BLaER1 (cell line): ENCODE measurements around the gene CTNNBL1.
A peak's percentile ranks its signal among the peaks of the same experiment; 100 is the strongest.

Experiments used
- H3K27ac ChIP-seq: shearing (Covaris generic); formaldehyde crosslinking; 2 replicates; pipeline ENCODE4 v1.8.1; 2022
- H3K27me3 ChIP-seq: shearing (Covaris generic); formaldehyde crosslinking; 2 replicates; pipeline ENCODE4 v1.8.1; 2022
- H3K36me3 ChIP-seq: shearing (Covaris generic); formaldehyde crosslinking; 2 replicates; pipeline ENCODE4 v1.8.1; 2022
- H3K4me1 ChIP-seq: shearing (Covaris generic); formaldehyde crosslinking; 2 replicates; pipeline ENCODE4 v1.8.1; 2022
- H3K4me2 ChIP-seq: shearing (Covaris generic); formaldehyde crosslinking; 2 replicates; pipeline ENCODE4 v1.8.1; 2022
- H3K4me3 ChIP-seq: shearing (Covaris generic); formaldehyde crosslinking; 2 replicates; pipeline ENCODE4 v1.8.1; 2022
- H3K9ac ChIP-seq: shearing (Covaris generic); formaldehyde crosslinking; 2 replicates; pipeline ENCODE4 v1.8.1; 2022
- H3K9me3 ChIP-seq: shearing (Covaris generic); formaldehyde crosslinking; 2 replicates; pipeline ENCODE4 v1.8.1; 2022
- H4K20me1 ChIP-seq: shearing (Covaris generic); formaldehyde crosslinking; 2 replicates; pipeline ENCODE4 v1.8.1; 2022
- Cebpa-rat ChIP-seq: shearing (Covaris generic); IDR thresholded peaks from 2 replicates; pipeline ENCODE4 v1.8.1; 2022

CTNNBL1 gene

DNA sequence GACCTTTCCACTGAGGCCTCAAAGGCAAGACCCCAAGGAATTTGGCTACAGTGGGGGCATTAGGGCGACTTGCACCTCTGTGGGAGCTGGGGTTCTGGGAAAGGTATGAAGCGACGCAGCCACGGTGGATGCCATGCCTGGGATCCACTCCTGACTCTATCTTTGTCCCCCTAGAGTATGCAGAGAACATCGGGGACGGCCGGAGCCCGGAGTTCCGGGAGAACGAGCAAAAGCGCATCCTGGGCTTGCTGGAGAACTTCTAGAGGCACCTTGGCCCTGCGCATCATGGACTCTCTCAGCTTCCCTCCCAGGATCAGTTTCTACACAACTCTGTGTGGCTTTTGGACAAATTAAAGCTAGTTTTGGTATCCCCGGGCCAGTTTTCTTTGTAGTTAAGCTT, 177.9 kb downstream of the CTNNBL1 start:
- no peaks in the 10 kb centered on the region for H3K27me3 ChIP-seq
- no peaks in the 10 kb centered on the region for H3K9me3 ChIP-seq
- H3K4me3 ChIP-seq, result no peak overlapping the region
- no peak overlapping the region for H3K9ac ChIP-seq
- peaks cover 76% of the 10 kb centered on the region for H3K36me3 ChIP-seq
- no peak for TF ChIP-seq Cebpa-rat
- H4K20me1 ChIP-seq, result peaks cover 5% of the 10 kb centered on the region; the same call in 1 of the 2 replicates
- no peaks in the 10 kb centered on the region for H3K4me1 ChIP-seq
- no peak overlapping the region for H3K27ac ChIP-seq
- no peak overlapping the region for H3K4me2 ChIP-seq

DNA sequence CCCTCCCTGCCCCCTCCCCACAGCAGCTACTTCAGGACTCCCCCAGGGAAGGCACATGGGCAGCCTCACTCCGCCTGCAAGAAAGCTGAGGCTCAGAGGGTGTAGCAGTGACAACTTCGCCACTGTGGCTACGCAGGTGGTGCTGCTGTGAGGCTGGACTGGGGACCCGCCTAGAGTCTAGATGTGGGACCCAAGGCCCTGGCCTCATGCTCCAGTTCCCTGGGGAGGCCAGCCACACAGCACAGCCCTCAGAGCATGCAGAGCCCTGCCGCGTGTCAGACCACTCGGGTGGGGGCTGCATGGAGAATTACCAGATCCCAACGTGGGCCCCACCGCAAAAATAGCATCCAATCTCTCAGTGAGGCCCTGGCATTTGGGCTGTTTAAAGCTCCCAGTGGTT, 178.3 kb downstream of the CTNNBL1 start:
- Histone ChIP-seq H4K20me1 (peaks cover 5% of the 10 kb centered on the region; the same call in 1 of the 2 replicates), H3K4me2 (no peak overlapping the region), H3K9me3 (no peaks in the 10 kb centered on the region), H3K27me3 (no peaks in the 10 kb centered on the region), H3K4me3 (no peak overlapping the region), H3K36me3 (peaks cover 76% of the 10 kb centered on the region), H3K4me1 (no peaks in the 10 kb centered on the region), H3K27ac (no peak overlapping the region), H3K9ac (no peak overlapping the region)
- no peak for TF ChIP-seq Cebpa-rat

GRCh38 chr20:37873884-37874283, 180.1 kb downstream of the CTNNBL1 start:
- no peak overlapping the region for H3K4me3 ChIP-seq
- no peak for TF ChIP-seq Cebpa-rat
- H4K20me1 ChIP-seq, result peaks cover 5% of the 10 kb centered on the region; the same call in 1 of the 2 replicates
- H3K27ac ChIP-seq, result no peak overlapping the region
- peaks cover 8% of the 10 kb centered on the region for H3K4me1 ChIP-seq
- H3K9ac ChIP-seq, result no peak overlapping the region
- H3K36me3 ChIP-seq, result peaks cover 60% of the 10 kb centered on the region
- H3K9me3 ChIP-seq, result no peaks in the 10 kb centered on the region
- no peaks in the 10 kb centered on the region for H3K27me3 ChIP-seq
- no peak overlapping the region for H3K4me2 ChIP-seq

DNA sequence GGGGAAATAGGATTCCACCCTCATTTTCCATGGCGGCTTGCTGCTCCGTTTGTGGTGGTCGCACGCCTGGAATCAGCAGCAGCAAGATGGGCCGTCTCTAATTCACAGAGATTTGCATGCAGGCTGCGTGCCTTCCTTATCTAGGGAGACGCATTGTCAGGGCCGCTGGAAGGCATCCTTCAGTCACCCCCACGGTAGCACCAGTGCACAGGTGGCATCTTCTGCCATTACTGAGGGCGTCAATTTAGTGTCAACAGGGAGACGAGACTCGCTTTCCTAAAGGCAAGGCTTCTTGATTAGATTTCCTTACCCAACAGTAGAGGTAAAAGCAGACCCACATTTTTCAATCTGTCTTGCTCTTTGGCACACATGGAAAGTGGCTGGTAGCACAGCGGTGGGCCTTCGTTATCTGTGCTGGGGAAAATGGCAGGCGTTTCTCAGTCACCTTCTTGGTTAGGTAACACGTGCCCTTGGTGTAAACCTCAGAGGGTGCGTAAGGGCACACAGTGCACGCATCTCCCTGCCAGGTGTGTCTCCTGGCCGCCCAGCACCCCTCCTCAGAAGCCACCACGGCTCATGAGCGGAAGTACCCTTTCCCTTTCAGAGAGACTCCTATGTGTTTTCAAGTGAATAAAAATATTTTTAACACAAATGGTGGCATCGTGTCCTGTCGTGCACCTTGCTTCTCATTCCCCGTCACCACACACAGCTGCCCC, 181.8 kb downstream of the CTNNBL1 start:
- H3K4me3 ChIP-seq, result no peak overlapping the region
- H3K36me3 ChIP-seq, result peaks cover 45% of the 10 kb centered on the region
- no peaks in the 10 kb centered on the region for H3K9me3 ChIP-seq
- H4K20me1 ChIP-seq, result peaks cover 5% of the 10 kb centered on the region; the same call in 1 of the 2 replicates
- TF ChIP-seq Cebpa-rat, result no peak
- H3K27ac ChIP-seq, result no peak overlapping the region
- no peak overlapping the region for H3K4me2 ChIP-seq
- H3K27me3 ChIP-seq, result no peaks in the 10 kb centered on the region
- peaks cover 9% of the 10 kb centered on the region for H3K4me1 ChIP-seq
- H3K9ac ChIP-seq, result no peak overlapping the region

GRCh38 chr20:37876863-37877262, 183.0 kb downstream of the CTNNBL1 start:
- Histone ChIP-seq H4K20me1 (peaks cover 5% of the 10 kb centered on the region; the same call in 1 of the 2 replicates), H3K27me3 (no peaks in the 10 kb centered on the region), H3K27ac (no peak overlapping the region), H3K9me3 (no peaks in the 10 kb centered on the region), H3K4me1 (peaks cover 14% of the 10 kb centered on the region), H3K36me3 (peaks cover 33% of the 10 kb centered on the region), H3K9ac (no peak overlapping the region), H3K4me3 (no peak overlapping the region), H3K4me2 (no peak overlapping the region)
- TF ChIP-seq Cebpa-rat, result no peak

GRCh38 chr20:37877832-37878772, 184.3 kb downstream of the CTNNBL1 start:
- Histone ChIP-seq H3K4me2 (peak overlapping the region; percentile 28), H3K27ac (no peak overlapping the region), H3K4me3 (no peak overlapping the region), H3K9ac (no peak overlapping the region), H4K20me1 (peaks cover 5% of the 10 kb centered on the region; the same call in 1 of the 2 replicates), H3K27me3 (no peaks in the 10 kb centered on the region), H3K36me3 (peaks cover 21% of the 10 kb centered on the region), H3K9me3 (no peaks in the 10 kb centered on the region), H3K4me1 (peaks cover 14% of the 10 kb centered on the region)
- no peak for TF ChIP-seq Cebpa-rat

DNA sequence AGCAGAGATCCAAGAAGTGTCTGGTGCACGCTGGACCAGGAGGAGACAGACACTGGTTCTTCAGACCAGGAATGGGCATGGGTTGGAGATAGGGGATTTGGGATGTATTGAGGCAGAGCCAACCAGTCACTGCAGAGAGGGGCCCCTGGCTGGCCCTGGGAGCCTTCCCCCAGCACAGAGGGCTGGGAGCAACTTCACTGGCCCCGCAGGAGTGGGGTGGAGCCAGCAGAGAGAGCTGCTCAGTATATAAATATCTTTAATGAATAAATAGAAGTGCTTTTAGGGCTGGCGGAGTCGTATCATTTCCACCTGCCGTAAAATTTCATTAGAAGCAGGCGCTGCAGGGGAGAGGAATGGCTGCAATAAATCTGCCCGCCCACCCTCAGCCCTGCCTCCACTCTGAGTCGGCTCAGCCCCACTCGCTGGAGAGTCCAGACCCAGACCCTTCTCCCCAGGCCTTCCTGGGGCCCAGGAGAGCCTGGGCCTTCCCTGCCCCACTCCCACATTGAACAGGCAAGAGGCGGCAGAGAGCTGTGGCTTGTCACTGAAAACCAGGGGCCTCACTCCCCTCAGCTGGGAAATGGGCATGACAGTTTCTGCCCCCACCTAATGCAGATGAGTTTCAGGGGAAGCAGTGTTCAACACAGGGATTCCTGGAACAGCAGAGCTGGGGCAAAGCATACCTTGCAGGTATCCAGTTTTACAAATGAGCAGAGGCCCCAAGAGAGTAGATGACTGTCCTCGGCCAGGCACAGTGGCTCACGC, 185.2 kb downstream of the CTNNBL1 start:
- H3K4me2 ChIP-seq, result no peak overlapping the region

DNA sequence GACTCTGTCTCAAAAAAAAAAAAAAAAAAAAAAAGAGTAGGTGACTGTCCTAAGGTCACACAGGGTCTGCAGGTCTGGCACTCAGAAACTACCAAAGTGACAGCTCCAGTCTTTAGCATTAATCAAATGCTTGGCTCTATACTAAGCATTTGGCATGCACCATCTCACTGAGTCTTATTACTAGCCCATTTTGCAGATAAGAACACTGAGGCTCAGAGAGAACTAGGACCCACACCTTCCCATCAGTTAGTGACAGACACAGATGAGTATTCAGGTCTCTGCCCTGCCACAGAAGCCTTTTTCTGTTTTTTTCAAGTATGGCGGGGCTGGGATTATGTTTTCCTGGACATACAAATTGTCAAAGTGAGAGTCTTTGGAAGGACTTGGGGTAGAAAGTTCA, 186.0 kb downstream of the CTNNBL1 start:
- H3K27ac ChIP-seq, result no peak overlapping the region
- no peak for TF ChIP-seq Cebpa-rat
- H3K36me3 ChIP-seq, result peaks cover 3% of the 10 kb centered on the region
- peaks cover 3% of the 10 kb centered on the region; the same call in 1 of the 2 replicates for H4K20me1 ChIP-seq
- no peaks in the 10 kb centered on the region for H3K27me3 ChIP-seq
- no peak overlapping the region for H3K4me3 ChIP-seq
- H3K9me3 ChIP-seq, result no peaks in the 10 kb centered on the region
- no peak overlapping the region for H3K9ac ChIP-seq
- no peak overlapping the region for H3K4me2 ChIP-seq
- H3K4me1 ChIP-seq, result peaks cover 14% of the 10 kb centered on the region

More for the DNA sequence above, 185.2 kb downstream of the CTNNBL1 start:
- Histone ChIP-seq H3K9ac (no peak overlapping the region), H4K20me1 (peaks cover 5% of the 10 kb centered on the region; the same call in 1 of the 2 replicates), H3K27ac (no peak overlapping the region), H3K9me3 (no peaks in the 10 kb centered on the region), H3K36me3 (peaks cover 11% of the 10 kb centered on the region), H3K4me3 (no peak overlapping the region), H3K4me1 (peaks cover 14% of the 10 kb centered on the region), H3K27me3 (no peaks in the 10 kb centered on the region)
- no peak for TF ChIP-seq Cebpa-rat

DNA sequence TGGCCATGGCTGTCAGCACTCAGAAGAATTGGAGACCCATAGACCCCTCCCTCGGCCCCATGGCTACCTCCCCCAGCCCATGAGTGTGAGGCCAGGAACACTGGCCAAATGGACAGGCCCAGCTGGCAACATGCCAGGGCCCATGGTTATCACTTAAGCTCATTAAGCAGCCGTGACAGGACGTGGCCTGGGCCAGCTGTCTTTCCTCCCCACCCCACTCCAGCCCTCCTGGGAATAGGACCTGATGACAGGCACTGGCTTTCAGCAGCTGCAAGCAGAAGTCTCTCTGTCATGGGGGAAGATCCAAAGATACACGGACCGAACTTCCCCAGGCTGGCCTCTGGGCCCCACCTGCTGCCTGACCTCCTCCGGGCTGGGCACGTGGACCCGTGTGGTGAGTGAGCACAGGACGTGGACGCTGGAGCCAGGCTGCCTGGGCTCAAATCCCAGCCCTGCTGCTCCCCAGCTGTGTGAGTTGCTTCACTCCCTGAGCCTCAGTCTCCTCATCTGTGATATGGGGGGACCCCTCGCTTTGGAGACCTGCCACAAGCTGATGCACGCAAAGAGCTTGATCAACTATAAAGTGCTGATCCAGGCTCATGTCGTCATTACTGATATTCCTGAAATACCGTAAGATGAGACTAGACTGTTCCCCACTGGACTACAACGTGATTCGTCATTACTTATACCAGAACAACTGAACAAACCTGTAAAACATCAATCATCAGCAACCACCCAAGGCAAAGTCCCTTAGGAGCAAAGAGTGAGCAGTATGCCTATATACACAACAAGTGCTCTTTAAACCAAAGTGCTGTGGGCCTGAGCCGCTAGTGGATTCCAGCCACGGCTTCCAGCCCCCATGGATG, 187.1 kb downstream of the CTNNBL1 start:
- TF ChIP-seq Cebpa-rat, result no peak
- Histone ChIP-seq H3K9me3 (no peaks in the 10 kb centered on the region), H3K4me2 (no peak overlapping the region), H3K4me1 (peaks cover 14% of the 10 kb centered on the region), H3K4me3 (no peak overlapping the region), H3K9ac (no peak overlapping the region), H3K27me3 (no peaks in the 10 kb centered on the region), H3K27ac (no peak overlapping the region), H4K20me1 (no peaks in the 10 kb centered on the region), H3K36me3 (no peaks in the 10 kb centered on the region)
